K562 (cell line): ENCODE results near the gene GPR107. TPM values are rescaled to one million over a fixed set of nuclear protein-coding genes. Genes with fewer than 3 reads are reported as not detected.
A peak's percentile ranks its signal among the peaks of the same experiment; 100 is the strongest.

Experiments used
- CHD1 ChIP-seq: fragments of 200-600 bp; sonication (generic); IDR thresholded peaks from one replicate; pipeline ENCODE4 v1.6.1; 2012; ENCODE audit warnings: mild to moderate bottlenecking, moderate library complexity, low read length, inconsistent platforms
- HOXB6 ChIP-seq: fragments of 250-450 bp; sonication (Bioruptor Pico); IDR thresholded peaks from 2 replicates; pipeline ENCODE4 v1.5.1; 2022; ENCODE audit warnings: mild to moderate bottlenecking, borderline replicate concordance
- JUN ChIP-seq, 2 experiments: sonication (generic) in 1 of 2; formaldehyde crosslinking in 1 of 2; IDR thresholded peaks; 2 replicates each; pipeline versions ENCODE4 v1.6.1 to v1.8.0; 2012 to 2022; ENCODE audit warnings: borderline replicate concordance in 2 of 2, mild to moderate bottlenecking in 2 of 2, improper control_type of control experiment in 1 of 2, low read depth in 1 of 2, low read length in 1 of 2, missing genetic modification reagents in 1 of 2
- KLF13 ChIP-seq: fragments of 450-650 bp; IDR thresholded peaks from 2 replicates; pipeline ENCODE4 v1.6.1; 2016; ENCODE audit warnings: missing genetic modification characterization, low read depth, mild to moderate bottlenecking, missing compliant biosample characterization, moderate library complexity, borderline replicate concordance
- NFATC3 ChIP-seq: fragments of 450-650 bp; IDR thresholded peaks from 2 replicates; pipeline ENCODE4 v1.6.1; 2017; ENCODE audit warnings: mild to moderate bottlenecking
- RBM14 ChIP-seq: fragments of 200-400 bp; formaldehyde crosslinking; IDR thresholded peaks from 2 replicates; pipeline ENCODE4 v1.6.1; 2018; ENCODE audit warnings: low read depth, mild to moderate bottlenecking, low read length, moderate library complexity, borderline replicate concordance; ENCODE audit not compliant: insufficient read depth
- RBM34 ChIP-seq: fragments of 200-400 bp; formaldehyde crosslinking; IDR thresholded peaks from 2 replicates; pipeline ENCODE4 v1.6.1; 2018; ENCODE audit warnings: low read length, borderline replicate concordance; ENCODE audit not compliant: insufficient read depth
- SRSF7 ChIP-seq: fragments of 200-400 bp; formaldehyde crosslinking; optimal IDR thresholded peaks from 2 replicates; pipeline ENCODE3; 2017; ENCODE audit warnings: mild to moderate bottlenecking, low read depth, low read length
- STAT5A ChIP-seq: IDR thresholded peaks from 2 replicates; pipeline ENCODE4 v1.6.1; 2012; ENCODE audit warnings: low read length, inconsistent platforms, borderline replicate concordance
- ZNF444 ChIP-seq: fragments of 250-450 bp; sonication (Bioruptor Pico); IDR thresholded peaks from 2 replicates; pipeline ENCODE4 v1.4.0; 2020; ENCODE audit warnings: mild to moderate bottlenecking, moderate library complexity
- ZNF57 ChIP-seq: fragments of 450-650 bp; formaldehyde crosslinking; IDR thresholded peaks from 2 replicates; pipeline ENCODE4 v1.4.0; 2020; ENCODE audit warnings: mild to moderate bottlenecking, moderate library complexity
- polyA plus RNA-seq, 8 experiments: library from polyadenylated mRNA; depleted of rRNA in 4 of 8; stranded (reverse) in 5 of 8; unstranded in 3 of 8; fragments of >200 nt; fragmentation: Nextera tagmentation in 2 of 8; fragmentation: Illumina TruSeq in 1 of 8; extraction: Ambion mirVana in 2 of 8; extraction: Trizol in 1 of 8; gene quantifications; 2 replicates each; pipeline versions ENCODE4 v1.2.1 to v1.2.3, GENCODE V29; 2011 to 2014; ENCODE audit warnings: inconsistent platforms in 1 of 8, missing spikeins in 1 of 8
- total RNA-seq, 7 experiments: library from RNA; depleted of rRNA in 6 of 7; stranded (reverse); fragments of >200 nt in 6 of 7; fragmentation: Illumina TruSeq in 2 of 7; extraction: Trizol in 2 of 7; gene quantifications; 2 replicates each; pipeline versions ENCODE4 v1.2.1 to v1.2.3, GENCODE V29; 2011 to 2021; ENCODE audit warnings: low replicate concordance in 1 of 7
- TF ChIP-seq, protein P1 (sequence below): sonication (generic); formaldehyde crosslinking; IDR thresholded peaks from 2 replicates; pipeline ENCODE4 v1.8.0; 2023; ENCODE audit warnings: missing genetic modification reagents, mild to moderate bottlenecking, borderline replicate concordance
- TF ChIP-seq, protein P2 (sequence below): fragments of 450-650 bp; formaldehyde crosslinking; IDR thresholded peaks from 2 replicates; pipeline ENCODE4 v1.4.0; 2020; ENCODE audit warnings: mild to moderate bottlenecking, moderate library complexity
- TF ChIP-seq, protein P3 (sequence below): fragments of 450-650 bp; conservative IDR thresholded peaks from 2 replicates; pipeline ENCODE4 v1.6.1; 2016; ENCODE audit warnings: missing genetic modification characterization, low read depth, mild to moderate bottlenecking, missing compliant biosample characterization, moderate library complexity
- TF ChIP-seq, protein P4 (sequence below): fragments of 450-650 bp; IDR thresholded peaks from 2 replicates; pipeline ENCODE4 v1.6.1; 2016; ENCODE audit warnings: low read depth, mild to moderate bottlenecking, moderate library complexity
- TF ChIP-seq, protein P5 (sequence below), 2 experiments: fragments of 200-800 bp in 1 of 2; sonication (Bioruptor generic) in 1 of 2; sonication (generic) in 1 of 2; formaldehyde crosslinking in 1 of 2; IDR thresholded peaks in 1 of 2; conservative IDR thresholded peaks in 1 of 2; 2 replicates each; pipeline versions ENCODE4 v1.5.0 to v1.6.1; 2016 to 2020; ENCODE audit warnings: missing compliant biosample characterization in 1 of 2, missing genetic modification characterization in 1 of 2, missing genetic modification reagents in 1 of 2

GPR107 gene
- total and polyA plus RNA-seq, 9 of the 15 experiments (the other 6 are each of a cell fraction or from before 2014, with no cell fraction given): 3.2 to 34.6 (median 14.4) TPM

DNA sequence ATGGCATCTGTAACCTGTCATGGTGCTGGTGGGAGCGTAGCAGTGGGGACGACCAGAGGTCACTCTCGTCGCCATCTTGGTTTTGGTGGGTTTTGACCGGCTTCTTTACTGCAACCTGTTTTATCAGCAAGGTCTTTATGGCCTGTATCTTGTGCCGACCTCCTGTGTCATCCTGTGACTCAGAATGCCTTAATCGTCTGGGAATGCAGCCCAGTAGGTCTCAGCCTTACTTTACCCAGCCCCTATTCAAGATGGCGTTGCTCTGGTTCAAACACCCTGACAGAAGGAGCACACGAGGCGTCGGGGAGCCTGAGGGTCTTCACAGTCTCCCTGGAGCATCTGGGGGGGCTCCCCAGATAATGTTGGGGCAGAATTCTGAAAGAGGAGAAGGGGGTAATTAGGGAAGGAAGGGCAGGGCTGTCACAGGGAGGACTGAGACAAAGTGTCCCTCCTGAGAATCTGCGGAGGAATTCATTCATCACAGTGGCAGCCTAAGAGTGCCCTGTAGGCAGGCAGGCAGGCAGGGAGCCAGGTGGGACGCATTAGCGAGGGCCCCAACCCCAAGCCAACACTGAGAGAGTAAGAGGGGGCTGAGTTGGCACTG is 97.2 kb downstream of the GPR107 start (continued):
- peak; percentile 87 for TF ChIP-seq KLF13
- TF ChIP-seq STAT5A: no peak
- TF ChIP-seq ZNF444: peak; percentile 87
- TF ChIP-seq SRSF7: no peak
- TF ChIP-seq, protein P1, sequence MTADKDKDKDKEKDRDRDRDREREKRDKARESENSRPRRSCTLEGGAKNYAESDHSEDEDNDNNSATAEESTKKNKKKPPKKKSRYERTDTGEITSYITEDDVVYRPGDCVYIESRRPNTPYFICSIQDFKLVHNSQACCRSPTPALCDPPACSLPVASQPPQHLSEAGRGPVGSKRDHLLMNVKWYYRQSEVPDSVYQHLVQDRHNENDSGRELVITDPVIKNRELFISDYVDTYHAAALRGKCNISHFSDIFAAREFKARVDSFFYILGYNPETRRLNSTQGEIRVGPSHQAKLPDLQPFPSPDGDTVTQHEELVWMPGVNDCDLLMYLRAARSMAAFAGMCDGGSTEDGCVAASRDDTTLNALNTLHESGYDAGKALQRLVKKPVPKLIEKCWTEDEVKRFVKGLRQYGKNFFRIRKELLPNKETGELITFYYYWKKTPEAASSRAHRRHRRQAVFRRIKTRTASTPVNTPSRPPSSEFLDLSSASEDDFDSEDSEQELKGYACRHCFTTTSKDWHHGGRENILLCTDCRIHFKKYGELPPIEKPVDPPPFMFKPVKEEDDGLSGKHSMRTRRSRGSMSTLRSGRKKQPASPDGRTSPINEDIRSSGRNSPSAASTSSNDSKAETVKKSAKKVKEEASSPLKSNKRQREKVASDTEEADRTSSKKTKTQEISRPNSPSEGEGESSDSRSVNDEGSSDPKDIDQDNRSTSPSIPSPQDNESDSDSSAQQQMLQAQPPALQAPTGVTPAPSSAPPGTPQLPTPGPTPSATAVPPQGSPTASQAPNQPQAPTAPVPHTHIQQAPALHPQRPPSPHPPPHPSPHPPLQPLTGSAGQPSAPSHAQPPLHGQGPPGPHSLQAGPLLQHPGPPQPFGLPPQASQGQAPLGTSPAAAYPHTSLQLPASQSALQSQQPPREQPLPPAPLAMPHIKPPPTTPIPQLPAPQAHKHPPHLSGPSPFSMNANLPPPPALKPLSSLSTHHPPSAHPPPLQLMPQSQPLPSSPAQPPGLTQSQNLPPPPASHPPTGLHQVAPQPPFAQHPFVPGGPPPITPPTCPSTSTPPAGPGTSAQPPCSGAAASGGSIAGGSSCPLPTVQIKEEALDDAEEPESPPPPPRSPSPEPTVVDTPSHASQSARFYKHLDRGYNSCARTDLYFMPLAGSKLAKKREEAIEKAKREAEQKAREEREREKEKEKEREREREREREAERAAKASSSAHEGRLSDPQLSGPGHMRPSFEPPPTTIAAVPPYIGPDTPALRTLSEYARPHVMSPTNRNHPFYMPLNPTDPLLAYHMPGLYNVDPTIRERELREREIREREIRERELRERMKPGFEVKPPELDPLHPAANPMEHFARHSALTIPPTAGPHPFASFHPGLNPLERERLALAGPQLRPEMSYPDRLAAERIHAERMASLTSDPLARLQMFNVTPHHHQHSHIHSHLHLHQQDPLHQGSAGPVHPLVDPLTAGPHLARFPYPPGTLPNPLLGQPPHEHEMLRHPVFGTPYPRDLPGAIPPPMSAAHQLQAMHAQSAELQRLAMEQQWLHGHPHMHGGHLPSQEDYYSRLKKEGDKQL: no peak
- 0 out of 2 replicates have a peak, but pooled peaks have one; percentile 33 for TF ChIP-seq ZNF57 (CRISPR knock-in tag)
- TF ChIP-seq, protein P2, sequence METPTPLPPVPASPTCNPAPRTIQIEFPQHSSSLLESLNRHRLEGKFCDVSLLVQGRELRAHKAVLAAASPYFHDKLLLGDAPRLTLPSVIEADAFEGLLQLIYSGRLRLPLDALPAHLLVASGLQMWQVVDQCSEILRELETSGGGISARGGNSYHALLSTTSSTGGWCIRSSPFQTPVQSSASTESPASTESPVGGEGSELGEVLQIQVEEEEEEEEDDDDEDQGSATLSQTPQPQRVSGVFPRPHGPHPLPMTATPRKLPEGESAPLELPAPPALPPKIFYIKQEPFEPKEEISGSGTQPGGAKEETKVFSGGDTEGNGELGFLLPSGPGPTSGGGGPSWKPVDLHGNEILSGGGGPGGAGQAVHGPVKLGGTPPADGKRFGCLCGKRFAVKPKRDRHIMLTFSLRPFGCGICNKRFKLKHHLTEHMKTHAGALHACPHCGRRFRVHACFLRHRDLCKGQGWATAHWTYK: peak; percentile 96
- no peak for TF ChIP-seq RBM14
- TF ChIP-seq, protein P3, sequence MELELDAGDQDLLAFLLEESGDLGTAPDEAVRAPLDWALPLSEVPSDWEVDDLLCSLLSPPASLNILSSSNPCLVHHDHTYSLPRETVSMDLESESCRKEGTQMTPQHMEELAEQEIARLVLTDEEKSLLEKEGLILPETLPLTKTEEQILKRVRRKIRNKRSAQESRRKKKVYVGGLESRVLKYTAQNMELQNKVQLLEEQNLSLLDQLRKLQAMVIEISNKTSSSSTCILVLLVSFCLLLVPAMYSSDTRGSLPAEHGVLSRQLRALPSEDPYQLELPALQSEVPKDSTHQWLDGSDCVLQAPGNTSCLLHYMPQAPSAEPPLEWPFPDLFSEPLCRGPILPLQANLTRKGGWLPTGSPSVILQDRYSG (tag): peak; percentile 99
- TF ChIP-seq NFATC3: no peak
- TF ChIP-seq JUN (IDR thresholded peaks at IDR 0.05; ENCODE audit: borderline replicate concordance, low read depth, low read length): peak; percentile 38; the same call in 1 of the 2 replicates
- no peak for TF ChIP-seq JUN (CRISPR knock-in tag; IDR thresholded peaks at IDR 0.05; ENCODE audit: borderline replicate concordance)
- TF ChIP-seq HOXB6 (CRISPR knock-in tag): no peak
- TF ChIP-seq, protein P4, sequence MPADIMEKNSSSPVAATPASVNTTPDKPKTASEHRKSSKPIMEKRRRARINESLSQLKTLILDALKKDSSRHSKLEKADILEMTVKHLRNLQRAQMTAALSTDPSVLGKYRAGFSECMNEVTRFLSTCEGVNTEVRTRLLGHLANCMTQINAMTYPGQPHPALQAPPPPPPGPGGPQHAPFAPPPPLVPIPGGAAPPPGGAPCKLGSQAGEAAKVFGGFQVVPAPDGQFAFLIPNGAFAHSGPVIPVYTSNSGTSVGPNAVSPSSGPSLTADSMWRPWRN: no peak
- TF ChIP-seq CHD1: no peak
- TF ChIP-seq, protein P5, sequence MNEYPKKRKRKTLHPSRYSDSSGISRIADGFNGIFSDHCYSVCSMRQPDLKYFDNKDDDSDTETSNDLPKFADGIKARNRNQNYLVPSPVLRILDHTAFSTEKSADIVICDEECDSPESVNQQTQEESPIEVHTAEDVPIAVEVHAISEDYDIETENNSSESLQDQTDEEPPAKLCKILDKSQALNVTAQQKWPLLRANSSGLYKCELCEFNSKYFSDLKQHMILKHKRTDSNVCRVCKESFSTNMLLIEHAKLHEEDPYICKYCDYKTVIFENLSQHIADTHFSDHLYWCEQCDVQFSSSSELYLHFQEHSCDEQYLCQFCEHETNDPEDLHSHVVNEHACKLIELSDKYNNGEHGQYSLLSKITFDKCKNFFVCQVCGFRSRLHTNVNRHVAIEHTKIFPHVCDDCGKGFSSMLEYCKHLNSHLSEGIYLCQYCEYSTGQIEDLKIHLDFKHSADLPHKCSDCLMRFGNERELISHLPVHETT (CRISPR knock-in tag; conservative IDR thresholded peaks at IDR 0.05 in 1 of 2, IDR thresholded peaks at IDR 0.05 in 1 of 2): peak in 1 of 2 experiments; percentile 98; a peak in 2 of 4 replicates
- no peak for TF ChIP-seq RBM34
